Measurements from ENCODE around the gene GRB10.
"Not testable (repeated sequence)": the region's sequence is repeated elsewhere in the genome, so short reads cannot be mapped to it uniquely, and the experiment has no call there.

The GRB10 gene

DNA sequence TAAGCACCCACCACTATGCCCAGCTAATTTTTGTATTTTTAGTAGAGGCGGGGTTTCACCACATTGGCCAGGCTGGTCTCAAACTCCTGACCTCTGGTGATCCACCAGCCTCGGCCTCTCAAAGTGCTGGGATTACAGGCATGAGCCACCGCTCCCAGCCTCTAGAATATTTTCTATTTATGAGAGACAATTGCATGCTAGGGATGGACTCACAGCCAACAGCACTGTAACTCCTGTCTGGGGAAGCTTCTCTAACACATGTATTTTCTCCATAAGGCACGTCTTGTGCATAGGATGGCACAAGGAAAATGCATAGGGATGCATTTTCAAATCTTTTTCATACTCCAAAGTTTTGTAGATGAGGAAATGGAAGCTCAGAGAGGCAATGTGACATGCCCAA, 237.1 kb downstream of the GRB10 start:
- not testable (repeated sequence) for DNase-seq (ENCODE audit: low read depth)

DNA sequence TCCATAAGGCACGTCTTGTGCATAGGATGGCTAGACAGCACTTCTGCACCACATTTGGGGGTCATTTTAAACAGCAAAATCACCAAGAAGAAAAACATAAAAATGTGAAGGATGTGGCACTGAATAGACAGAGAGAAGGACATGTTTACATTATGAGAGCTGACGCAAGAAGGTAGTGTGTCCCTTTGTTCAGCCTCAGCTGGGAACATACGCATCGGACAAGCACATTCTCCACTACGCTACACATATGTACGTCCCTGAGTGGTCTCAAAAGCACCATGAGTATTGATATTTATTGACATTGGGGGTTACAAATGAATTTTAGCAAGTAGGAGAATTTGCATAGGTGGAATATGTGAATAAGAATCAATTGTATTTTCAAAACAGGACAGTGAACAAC, 237.7 kb downstream of the GRB10 start:
- DNase-seq (ENCODE audit: low read depth): no peak

DNA sequence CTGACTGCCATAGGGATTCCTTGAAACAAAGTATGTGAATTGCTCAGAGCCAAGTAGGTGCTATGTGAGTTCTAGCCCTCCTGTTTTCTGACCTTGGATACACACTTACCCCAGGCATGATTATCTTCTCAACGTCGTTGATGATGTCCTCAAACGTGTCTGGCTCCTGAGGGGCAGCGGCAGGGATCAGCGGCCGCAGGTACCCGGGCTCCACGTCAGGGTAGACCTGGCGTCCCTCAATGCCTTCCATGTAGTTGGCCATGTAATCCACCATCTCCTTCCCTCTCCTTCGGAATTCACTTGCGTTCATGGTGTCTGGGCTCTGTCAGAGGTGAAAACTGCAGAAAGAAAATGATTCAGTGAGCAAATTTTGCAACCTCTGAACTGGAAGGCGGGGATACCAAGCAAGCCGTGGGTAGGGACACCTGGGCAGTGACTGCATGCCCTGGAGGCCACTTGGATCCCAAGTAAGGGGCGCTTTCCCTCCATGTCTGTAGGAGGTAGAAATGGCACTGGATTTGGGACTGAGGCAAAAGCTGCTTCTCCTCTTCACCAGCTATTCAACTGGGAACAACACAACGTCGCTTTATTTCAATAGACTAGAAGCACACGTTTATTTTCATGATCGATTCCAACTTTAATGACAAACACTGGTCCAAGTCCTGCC, 238.8 kb downstream of the GRB10 start:
- DNase-seq (ENCODE audit: low read depth): no peak

DNA sequence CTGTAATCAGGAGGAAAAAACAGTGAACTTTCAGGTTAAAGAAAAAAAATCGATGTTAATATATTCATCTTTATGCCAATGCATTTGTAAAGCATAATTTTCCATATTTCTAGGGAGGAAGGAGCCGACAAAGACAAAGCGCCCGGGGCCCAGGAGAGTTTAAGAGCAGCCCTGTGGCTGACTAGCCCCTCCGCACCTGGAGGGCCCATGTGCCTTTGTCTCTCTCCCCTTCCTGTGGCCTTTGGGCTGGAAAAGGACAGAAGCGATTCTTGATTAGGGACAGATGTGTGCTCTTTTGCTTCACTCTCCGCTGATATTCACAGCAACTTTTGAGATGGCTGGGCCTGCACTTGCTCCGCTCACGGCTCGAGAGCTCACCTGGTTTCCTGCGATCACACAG, 240.6 kb downstream of the GRB10 start:
- no peak for DNase-seq (ENCODE audit: low read depth)

DNA sequence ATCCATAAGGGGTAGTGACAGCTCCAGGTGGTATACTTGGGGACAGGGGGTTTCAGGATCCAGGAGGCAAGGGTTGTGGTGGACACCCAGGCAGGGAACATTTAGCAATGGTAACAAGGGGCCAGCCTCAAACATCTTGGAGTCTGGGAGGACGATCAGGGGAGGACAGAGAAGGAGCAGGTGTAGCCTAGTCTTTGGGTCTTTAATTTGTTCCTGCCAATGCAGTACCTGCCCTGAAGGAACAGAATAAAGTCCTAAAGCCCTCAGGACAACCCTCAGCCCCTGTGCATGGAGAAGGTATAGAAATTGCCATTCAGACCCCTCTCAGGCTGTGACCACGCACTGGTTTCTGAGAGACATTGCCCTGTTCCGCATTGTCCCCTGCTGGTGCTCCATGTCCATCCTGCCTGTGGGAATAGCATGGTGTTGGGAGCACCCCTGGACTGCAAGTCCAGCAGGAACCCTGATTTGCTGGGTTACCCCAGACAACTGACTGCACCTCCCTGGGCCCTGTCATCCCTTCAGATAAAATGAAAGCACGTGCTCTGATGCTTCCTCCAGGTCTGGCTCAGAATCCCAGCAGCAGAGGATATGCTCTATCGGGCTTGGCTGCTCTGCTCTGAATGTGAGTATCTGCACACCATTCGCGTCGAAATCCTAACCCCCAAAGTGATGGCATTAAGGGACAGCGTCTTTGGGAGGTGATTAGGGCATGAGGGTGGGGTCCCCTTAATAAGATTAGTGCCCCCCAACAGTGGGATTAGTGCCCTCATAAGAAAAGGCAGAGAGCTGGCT, 241.7 kb downstream of the GRB10 start:
- no peak for DNase-seq (ENCODE audit: low read depth)
